Measurements from ENCODE around the gene DNAJC18.

Gene DNAJC18

DNA sequence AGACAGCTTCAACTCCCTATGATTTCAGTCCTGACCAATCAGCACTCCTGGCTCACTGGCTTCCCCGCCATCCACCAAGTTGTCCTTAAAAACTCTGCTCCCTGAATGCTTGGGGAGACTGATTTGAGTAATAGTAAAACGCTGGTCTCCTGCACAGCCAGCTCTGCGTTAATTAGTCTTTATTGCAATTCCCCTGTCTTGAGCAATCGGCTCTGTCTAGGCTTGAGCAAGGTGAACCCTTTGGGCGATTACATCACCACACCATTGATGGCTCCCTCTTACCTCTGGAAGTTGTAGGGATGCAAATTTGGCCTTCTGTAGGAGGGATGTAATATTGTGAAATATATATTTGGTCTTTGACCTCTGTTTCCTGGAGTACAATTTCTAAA, 53.3 kb downstream of the DNAJC18 start:
- no peak for DNase-seq

GRCh38 chr5:139385061-139386049, 54.0 kb downstream of the DNAJC18 start:
- no peak for DNase-seq

- no peak for DNase-seq
Measured at GRCh38 chr5:139384591-139385051, 54.7 kb downstream of the DNAJC18 start.

GRCh38 chr5:139383993-139384590, 55.2 kb downstream of the DNAJC18 start:
- DNase-seq: no peak

DNA sequence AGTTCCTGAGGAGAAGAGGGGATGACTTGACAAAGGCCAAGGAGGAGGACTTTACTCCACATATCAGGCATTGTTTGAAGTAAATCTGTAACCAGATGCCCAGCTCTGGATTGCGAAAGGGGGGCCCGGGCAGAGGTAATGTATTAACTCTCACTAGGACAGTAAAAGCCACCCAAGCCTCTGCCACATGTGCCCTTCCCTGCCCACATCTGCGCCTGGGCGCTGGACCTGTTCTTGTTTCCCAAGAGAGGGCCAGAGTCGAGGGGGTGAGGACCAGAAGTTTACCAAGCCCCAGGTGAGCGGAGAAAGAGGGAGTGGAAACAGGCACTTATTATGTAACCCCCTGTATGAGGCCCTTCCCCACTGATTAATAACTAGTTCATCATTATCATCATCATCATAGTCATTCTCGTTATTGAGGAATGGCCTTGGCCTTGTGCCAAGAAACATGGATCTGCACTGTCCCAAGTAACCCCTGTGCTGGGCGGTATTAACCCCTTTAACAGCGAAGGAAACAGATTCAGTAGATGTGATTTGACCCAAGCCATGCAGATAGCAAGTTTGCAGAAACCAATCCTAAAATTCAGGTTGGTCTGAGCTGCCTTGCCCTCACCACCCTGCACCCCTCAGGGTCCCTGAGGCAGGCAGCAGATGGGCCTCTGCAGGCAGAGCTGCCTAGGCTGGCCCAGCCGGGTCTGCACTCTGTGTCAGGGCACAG, 55.9 kb downstream of the DNAJC18 start, which contains the start of gene SLC23A1:
SLC23A1 (minus strand) TSS at position 23 of the 718 bp plus-strand sequence. CDS start 44 bp downstream, outside the sequence.
- DNase-seq: no peak

- DNase-seq: no peak
Measured at GRCh38 chr5:139382807-139383206, 56.5 kb downstream of the DNAJC18 start.

GRCh38 chr5:139381837-139382761, 57.2 kb downstream of the DNAJC18 start:
- no peak for DNase-seq

GRCh38 chr5:139379626-139380449, 59.5 kb downstream of the DNAJC18 start:
- no peak for DNase-seq

DNA sequence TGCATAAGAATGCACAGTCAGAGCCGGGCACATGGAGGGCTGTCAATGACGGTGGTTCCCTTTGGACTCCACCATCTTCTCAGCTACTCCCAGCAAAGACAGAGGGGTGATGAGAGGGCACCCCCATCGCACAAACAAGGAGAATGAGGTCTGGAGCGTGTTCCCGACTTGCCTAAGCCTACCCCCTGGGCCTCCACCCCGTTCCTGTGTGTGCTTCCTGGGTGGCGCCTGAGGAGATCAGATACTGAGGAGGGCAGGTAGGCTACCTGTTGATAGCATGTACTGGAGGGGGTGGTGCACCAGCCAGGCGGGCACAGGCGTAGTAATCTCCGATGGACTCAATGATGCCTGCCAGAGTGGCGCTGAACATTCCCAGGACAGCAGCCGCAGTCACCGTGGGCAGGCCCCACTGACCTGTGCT, 60.4 kb downstream of the DNAJC18 start:
- DNase-seq: no peak

- no peak for DNase-seq
Measured at GRCh38 chr5:139378101-139378825, 61.1 kb downstream of the DNAJC18 start.

- DNase-seq: no peak
Measured at GRCh38 chr5:139377226-139377625, 62.1 kb downstream of the DNAJC18 start.

- no peak for DNase-seq
Measured at GRCh38 chr5:139376364-139376763, 63.0 kb downstream of the DNAJC18 start.

GRCh38 chr5:139374909-139375308, 64.4 kb downstream of the DNAJC18 start:
- DNase-seq: no peak

DNA sequence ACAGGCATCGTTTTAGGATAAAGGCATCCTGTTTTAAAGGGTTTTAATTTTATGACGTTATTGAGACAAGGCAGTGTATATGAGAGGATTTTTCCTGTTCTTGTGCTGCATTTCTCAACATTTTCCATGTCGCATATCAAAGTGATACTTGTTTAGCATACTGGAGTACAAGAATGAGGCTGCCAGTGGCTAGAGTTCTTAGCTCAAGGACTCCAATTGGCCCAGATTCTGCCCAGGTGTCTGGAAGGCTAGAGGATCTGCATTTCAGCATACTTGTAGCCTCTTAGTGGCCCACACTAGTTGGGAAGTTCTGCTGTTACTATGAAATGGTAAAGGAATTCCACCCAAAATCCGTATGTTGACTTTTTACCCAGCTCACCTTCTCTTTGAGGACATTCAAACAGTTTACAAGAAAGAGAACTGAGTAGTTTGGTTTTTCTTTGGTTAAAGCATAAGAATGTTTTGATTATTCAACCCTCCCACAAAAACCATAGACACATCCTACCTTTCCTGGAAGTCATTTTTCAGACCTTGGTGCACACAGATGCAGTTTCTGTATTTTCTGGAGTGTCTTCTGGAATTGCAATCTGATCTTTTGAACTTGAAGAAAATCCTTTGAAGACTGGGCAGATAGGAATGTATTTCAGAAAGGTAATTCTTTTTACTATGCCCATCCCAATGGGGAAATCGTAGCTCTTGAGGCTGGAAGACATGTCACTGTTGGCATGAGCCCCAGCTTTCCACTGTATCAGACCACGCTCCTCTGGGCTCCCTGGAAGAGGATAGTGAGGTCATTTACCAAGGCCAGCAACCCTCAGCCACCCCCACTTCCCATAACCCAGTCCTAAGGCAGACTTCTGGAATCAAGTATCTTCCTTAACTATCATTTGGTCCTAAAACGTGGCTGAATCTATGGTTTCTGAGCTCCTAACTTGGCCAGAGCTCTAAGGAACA, 67.6 kb downstream of the DNAJC18 start:
- DNase-seq: no peak

GRCh38 chr5:139369181-139369580, 70.1 kb downstream of the DNAJC18 start:
- DNase-seq: no peak

DNA sequence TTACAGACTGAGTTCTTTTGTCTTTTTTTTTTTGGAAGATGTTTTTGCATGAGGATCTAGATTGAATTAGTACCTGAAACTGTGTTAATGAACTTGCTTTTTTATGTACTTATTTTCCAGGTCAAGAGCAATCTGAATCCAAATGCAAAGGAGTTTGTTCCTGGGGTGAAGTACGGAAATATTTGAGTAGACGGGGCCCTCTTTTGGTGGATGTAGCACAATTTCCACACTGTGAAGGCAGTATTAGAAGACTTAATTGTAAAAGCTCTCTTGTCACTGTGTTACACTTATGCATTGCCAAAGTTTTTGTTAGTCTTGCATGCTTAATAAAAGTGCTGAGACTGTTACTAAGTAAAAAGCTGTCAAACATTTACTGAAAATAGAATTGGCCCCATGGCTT, 70.7 kb downstream of the DNAJC18 start:
- DNase-seq: no peak

DNA sequence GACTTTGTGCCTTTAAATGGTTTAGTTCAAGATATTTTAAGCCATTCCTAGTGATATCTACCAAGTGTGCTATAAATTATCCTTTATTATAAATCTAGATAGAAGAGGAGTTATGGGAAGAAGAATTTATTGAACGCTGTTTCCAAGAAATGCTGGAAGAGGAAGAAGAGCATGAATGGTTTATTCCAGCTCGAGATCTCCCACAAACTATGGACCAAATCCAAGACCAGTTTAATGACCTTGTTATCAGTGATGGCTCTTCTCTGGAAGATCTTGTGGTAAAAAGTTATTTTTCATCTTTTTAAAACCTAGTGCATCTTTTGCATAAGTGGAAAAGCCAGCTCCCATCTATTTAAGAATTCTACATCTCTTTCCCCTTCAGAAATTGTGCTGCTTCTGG, 74.9 kb downstream of the DNAJC18 start:
- DNase-seq: no peak

- DNase-seq: no peak
Measured at GRCh38 chr5:139363937-139364336, 75.4 kb downstream of the DNAJC18 start.

DNA sequence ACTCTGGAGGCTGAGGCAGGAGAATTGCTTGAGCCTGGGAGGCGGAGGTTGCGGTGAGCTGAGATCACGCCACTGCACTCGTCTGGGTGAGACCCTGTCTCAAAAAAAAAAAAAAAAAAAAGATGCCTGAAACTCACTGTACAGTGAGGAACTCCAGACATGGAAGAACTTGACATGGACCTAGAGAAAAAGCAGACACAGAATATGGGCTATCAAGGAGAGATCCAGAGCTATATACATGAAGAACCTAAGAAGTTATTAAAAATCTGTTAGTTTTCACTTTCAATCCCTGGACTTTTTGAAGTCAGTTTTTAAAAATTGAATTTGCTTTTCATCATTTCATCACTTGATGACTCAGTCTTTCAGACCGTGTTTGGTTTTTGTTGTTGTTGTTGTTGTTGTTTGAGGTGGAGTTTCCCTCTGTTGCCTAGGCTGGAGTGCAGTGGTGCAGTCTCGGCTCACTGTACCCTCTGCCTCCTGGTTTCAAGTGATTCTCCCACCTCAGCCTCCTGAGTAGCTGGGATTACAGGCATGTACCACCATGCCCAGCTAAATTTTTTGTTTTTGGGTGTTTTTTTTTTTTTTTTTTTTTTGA, 77.4 kb downstream of the DNAJC18 start:
- no peak for DNase-seq

All from activated CD4-positive, alpha-beta T cell treated with anti-CD3 and anti-CD28 coated beads, Interleukin-2, Interleukin-6, amounts not matched to agents 100 ng/mL and 50 ng/mL, durations not matched to agents 16 hours and 8 hours (primary cell).